HEK293 (cell line): Measurements from ENCODE around the gene RBM17.

Source experiments
- CTCF ChIA-PET: fragments of 350-600 bp; formaldehyde crosslinking; extraction: SDS; loops from one replicate; lab custom pipeline; 2021; ENCODE audit warnings: antibody characterized with exemption; lab: Yijun Ruan, JAX
- POLR2A ChIA-PET: fragments of 300-600 bp; formaldehyde crosslinking; extraction: SDS; loops from one replicate; lab custom pipeline; 2020; ENCODE audit warnings: antibody characterized with exemption, inconsistent platforms; lab: Yijun Ruan, JAX
- H3K27ac ChIP-seq: fragments of 200-500 bp; sonication (Bioruptor generic); 2 replicates; pipeline ENCODE4 v1.5.1; 2014; ENCODE audit warnings: low read depth, low read length, control low read depth, inconsistent platforms; ENCODE audit errors: extremely low read depth
- H3K36me3 ChIP-seq, 2 experiments: fragments of 200-500 bp in 1 of 2; sonication (Bioruptor generic) in 1 of 2; 1 replicate in 1 of 2; 2 replicates in 1 of 2; pipeline ENCODE4 v1.5.1; 2014 to 2017; ENCODE audit warnings: inconsistent platforms in 2 of 2, low read length in 2 of 2; ENCODE audit not compliant: control insufficient read depth in 2 of 2, insufficient read depth in 1 of 2
- H3K4me1 ChIP-seq: fragments of 200-500 bp; sonication (Bioruptor generic); 2 replicates; pipeline ENCODE4 v1.5.1; 2014; ENCODE audit warnings: mild to moderate bottlenecking, low read length, inconsistent platforms; ENCODE audit not compliant: control insufficient read depth, insufficient read depth
- H3K4me3 ChIP-seq: 2 replicates; pipeline ENCODE4 v1.5.1; 2011; ENCODE audit warnings: low read depth, mild to moderate bottlenecking, control low read depth, low read length, moderate library complexity
- H3K9me3 ChIP-seq: fragments of 200-500 bp; sonication (Bioruptor generic); 2 replicates; pipeline ENCODE4 v1.5.1; 2014; ENCODE audit warnings: low read depth, low read length, inconsistent platforms; ENCODE audit not compliant: control insufficient read depth, insufficient read depth
- EGR2 ChIP-seq: fragments of 450-650 bp; formaldehyde crosslinking; IDR thresholded peaks from 2 replicates; pipeline ENCODE4 v1.5.1; 2016; ENCODE audit warnings: low read depth, missing biosample characterization, missing genetic modification characterization
- KLF10 ChIP-seq: fragments of 450-650 bp; IDR thresholded peaks from 2 replicates; pipeline ENCODE4 v1.5.1; 2018; ENCODE audit warnings: missing biosample characterization, mild to moderate bottlenecking, missing genetic modification characterization
- PBX3 ChIP-seq: sonication (generic); formaldehyde crosslinking; IDR thresholded peaks from 2 replicates; pipeline ENCODE4 v1.8.1; 2022; ENCODE audit warnings: mild to moderate bottlenecking, moderate library complexity, missing genetic modification reagents
- REST ChIP-seq: fragments of 450-650 bp; formaldehyde crosslinking; IDR thresholded peaks from 2 replicates; pipeline ENCODE4 v1.5.1; 2016; ENCODE audit warnings: missing biosample characterization, missing genetic modification characterization
- SP7 ChIP-seq: fragments of 450-650 bp; formaldehyde crosslinking; IDR thresholded peaks from 2 replicates; pipeline ENCODE4 v1.5.1; 2016; ENCODE audit warnings: missing biosample characterization, missing genetic modification characterization
- YY1 ChIP-seq: fragments of 450-650 bp; formaldehyde crosslinking; IDR thresholded peaks from 2 replicates; pipeline ENCODE4 v1.5.1; 2018; ENCODE audit warnings: missing biosample characterization, missing genetic modification characterization
- ZBTB17 ChIP-seq: fragments of 450-650 bp; formaldehyde crosslinking; IDR thresholded peaks from 2 replicates; pipeline ENCODE4 v1.5.1; 2016; ENCODE audit warnings: missing biosample characterization, missing genetic modification characterization
- ZBTB26 ChIP-seq: fragments of 450-650 bp; formaldehyde crosslinking; optimal IDR thresholded peaks from 2 replicates; pipeline ENCODE3; 2016; ENCODE audit warnings: missing biosample characterization, mild to moderate bottlenecking, missing genetic modification characterization
- ZNF23 ChIP-seq: fragments of 450-650 bp; formaldehyde crosslinking; IDR thresholded peaks from 2 replicates; pipeline ENCODE4 v1.5.1; 2016; ENCODE audit warnings: missing biosample characterization, missing genetic modification characterization, borderline replicate concordance
- ZNF341 ChIP-seq: fragments of 450-650 bp; formaldehyde crosslinking; IDR thresholded peaks from 2 replicates; pipeline ENCODE4; 2016; ENCODE audit warnings: low read depth, missing biosample characterization, missing genetic modification characterization
- ZNF555 ChIP-seq: fragments of 450-650 bp; formaldehyde crosslinking; conservative IDR thresholded peaks from 2 replicates; pipeline ENCODE4 v1.5.1; 2017; ENCODE audit warnings: missing biosample characterization, mild to moderate bottlenecking, missing genetic modification characterization, inconsistent platforms
- ZNF623 ChIP-seq: fragments of 450-650 bp; formaldehyde crosslinking; IDR thresholded peaks from 2 replicates; pipeline ENCODE4 v1.5.1; 2016; ENCODE audit warnings: missing biosample characterization, missing genetic modification characterization
- TF ChIP-seq, protein P1 (sequence below): fragments of 450-650 bp; formaldehyde crosslinking; IDR thresholded peaks from 2 replicates; pipeline ENCODE4 v1.5.1; 2016; ENCODE audit warnings: missing biosample characterization, missing genetic modification characterization

Gene RBM17

DNA sequence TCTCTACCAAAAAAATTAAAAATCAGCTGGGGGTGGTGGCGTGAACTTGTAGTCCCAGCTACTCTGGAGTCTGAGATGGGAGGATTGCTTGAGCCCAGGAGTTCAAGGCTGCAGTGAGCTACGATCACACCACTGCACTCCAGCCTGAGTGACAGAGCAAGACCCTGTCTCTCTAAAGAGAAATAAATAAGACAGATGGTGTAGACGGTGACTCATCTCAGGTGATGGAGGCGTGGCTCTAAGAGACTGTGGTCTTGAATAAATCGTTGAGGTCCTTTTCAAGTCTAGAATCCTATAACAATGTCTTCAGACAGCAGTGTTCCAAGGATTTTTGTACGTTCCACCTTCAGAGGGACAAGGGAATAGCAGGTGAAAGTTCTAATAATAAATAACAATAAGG, 60.1 kb downstream of the RBM17 start:
- H3K36me3 ChIP-seq = peaks cover 0 to 13% of the 10 kb centered on the region in 2 experiments; a peak in 1 of 3 replicates
- no peaks in the 10 kb centered on the region for H3K4me1 ChIP-seq
- peak; percentile 58; the same call in 1 of the 2 replicates for TF ChIP-seq KLF10 (tag by site-specific recombination)
- no peak for TF ChIP-seq YY1 (tag by site-specific recombination)
- H3K27ac ChIP-seq = no peak overlapping the region
- POLR2A ChIA-PET = no interaction called here
- CTCF ChIA-PET = interaction anchor here (0.6 to 1.5 kb wide), 2 partner anchors 10 to 46 kb away, joined by 3 read pairs; no protein-coding TSS in a partner anchor
- no peak overlapping the region for H3K4me3 ChIP-seq
- H3K9me3 ChIP-seq = no peaks in the 10 kb centered on the region

DNA sequence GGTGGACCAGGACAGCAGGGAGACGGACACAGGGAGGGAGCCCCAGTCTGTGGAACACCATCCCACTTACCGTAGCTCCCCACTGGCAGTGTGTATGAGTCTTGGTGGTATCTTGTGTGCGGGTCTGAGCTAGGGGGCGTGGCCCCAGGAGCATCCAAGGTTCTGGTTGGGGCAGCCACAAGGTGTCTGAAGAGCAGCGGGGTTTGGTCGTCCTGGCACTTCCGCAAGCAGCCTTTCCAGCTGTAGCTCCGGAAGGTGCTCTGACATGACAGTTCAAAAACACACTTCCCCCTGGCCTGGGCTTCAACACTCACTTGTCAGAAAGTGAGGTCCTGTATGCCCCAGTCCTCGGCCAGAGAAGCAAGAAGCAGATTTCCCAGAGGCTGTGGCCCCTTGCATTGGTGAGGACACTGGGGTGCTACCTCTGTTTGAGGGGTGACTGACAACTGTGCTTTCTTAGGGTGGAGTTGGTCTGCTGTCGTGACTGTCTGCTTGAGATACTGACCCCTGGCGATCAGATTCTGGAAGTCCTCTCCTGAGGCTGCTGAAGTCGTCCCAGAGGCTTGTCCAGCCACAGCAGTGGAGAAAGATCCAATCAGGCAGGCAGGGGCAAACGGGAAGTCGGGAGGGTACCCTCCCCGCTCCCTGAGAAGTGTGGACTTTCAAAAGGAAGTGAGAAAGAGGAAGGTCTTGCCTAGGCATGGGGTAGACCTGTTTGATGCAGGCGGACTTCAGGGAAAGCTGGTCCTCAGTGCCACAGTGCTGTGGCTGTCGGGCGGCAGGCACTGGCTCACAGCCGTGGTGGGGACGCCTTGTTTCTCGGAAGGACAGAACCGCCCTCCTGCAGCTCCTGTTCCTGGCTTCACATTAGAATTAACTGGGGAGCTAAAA, 62.5 kb downstream of the RBM17 start:
- no peaks in the 10 kb centered on the region for H3K4me1 ChIP-seq
- CTCF ChIA-PET = interaction anchor here (0.6 to 3.0 kb wide), 12 partner anchors 11 to 727 kb away, joined by 3 to 16 read pairs (median 4); no protein-coding TSS in a partner anchor
- TF ChIP-seq, protein P1, sequence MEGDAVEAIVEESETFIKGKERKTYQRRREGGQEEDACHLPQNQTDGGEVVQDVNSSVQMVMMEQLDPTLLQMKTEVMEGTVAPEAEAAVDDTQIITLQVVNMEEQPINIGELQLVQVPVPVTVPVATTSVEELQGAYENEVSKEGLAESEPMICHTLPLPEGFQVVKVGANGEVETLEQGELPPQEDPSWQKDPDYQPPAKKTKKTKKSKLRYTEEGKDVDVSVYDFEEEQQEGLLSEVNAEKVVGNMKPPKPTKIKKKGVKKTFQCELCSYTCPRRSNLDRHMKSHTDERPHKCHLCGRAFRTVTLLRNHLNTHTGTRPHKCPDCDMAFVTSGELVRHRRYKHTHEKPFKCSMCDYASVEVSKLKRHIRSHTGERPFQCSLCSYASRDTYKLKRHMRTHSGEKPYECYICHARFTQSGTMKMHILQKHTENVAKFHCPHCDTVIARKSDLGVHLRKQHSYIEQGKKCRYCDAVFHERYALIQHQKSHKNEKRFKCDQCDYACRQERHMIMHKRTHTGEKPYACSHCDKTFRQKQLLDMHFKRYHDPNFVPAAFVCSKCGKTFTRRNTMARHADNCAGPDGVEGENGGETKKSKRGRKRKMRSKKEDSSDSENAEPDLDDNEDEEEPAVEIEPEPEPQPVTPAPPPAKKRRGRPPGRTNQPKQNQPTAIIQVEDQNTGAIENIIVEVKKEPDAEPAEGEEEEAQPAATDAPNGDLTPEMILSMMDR = peak; percentile 29; the same call in 1 of the 2 replicates
- TF ChIP-seq ZNF341 (tag by site-specific recombination) = peak; percentile 70
- TF ChIP-seq ZNF555 (tag by site-specific recombination) = no peak
- TF ChIP-seq PBX3 (CRISPR knock-in tag) = no peak
- TF ChIP-seq ZBTB26 (tag by site-specific recombination) = no peak
- no peak for TF ChIP-seq SP7 (tag by site-specific recombination)
- TF ChIP-seq, all 188 proteins: peak for 2
- Histone ChIP-seq H3K36me3 (peaks cover 0 to 13% of the 10 kb centered on the region in 2 experiments; a peak in 2 of 3 replicates), H3K4me3 (no peak overlapping the region), H3K27ac (no peak overlapping the region), H3K9me3 (no peaks in the 10 kb centered on the region)
- POLR2A ChIA-PET = no interaction called here

DNA sequence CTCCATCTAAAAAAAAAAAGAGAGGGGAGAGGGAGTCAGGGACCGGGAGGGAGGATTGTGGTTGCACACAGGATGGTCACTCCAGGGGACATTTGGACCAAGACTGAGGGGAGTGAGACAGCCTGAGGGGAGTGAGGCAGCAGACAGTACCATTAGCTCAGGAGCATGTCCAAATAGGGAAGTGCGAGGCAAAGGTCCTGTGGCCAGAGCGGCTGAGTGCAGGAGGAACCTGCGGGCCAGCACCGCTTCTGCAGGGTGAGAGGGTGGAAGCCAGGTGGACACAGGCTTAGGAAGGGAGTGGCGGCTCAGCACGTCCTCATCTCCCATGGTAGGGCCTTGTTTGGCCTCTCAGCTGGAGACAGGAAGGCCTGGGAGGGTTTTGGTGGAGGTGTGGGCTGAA, 65.0 kb downstream of the RBM17 start:
- Histone ChIP-seq H3K9me3 (no peaks in the 10 kb centered on the region), H3K27ac (no peak overlapping the region), H3K4me1 (no peaks in the 10 kb centered on the region), H3K36me3 (no peaks in the 10 kb centered on the region; a peak in 1 of 3 replicates), H3K4me3 (no peak overlapping the region)
- ChIA-PET POLR2A (interaction anchor here (1.0 kb wide), 1 partner anchor 12 kb away, joined by 3 read pairs; no protein-coding TSS in a partner anchor), CTCF (interaction anchor here (1.2 kb wide), 1 partner anchor 10 kb away, joined by 4 read pairs; no protein-coding TSS in a partner anchor)
- TF ChIP-seq ZNF623 (tag by site-specific recombination) (peak; percentile 63), ZNF23 (tag by site-specific recombination) (no peak)

GRCh38 chr10:6154566-6154965, 65.7 kb downstream of the RBM17 start:
- POLR2A ChIA-PET = no interaction called here
- peak; percentile 37; the same call in 1 of the 2 replicates for TF ChIP-seq EGR2 (tag by site-specific recombination)
- TF ChIP-seq ZBTB17 (tag by site-specific recombination) = no peak
- TF ChIP-seq REST (tag by site-specific recombination) = 0 out of 2 replicates have a peak, but pooled peaks have one; percentile 18
- no peaks in the 10 kb centered on the region for H3K9me3 ChIP-seq
- no peak overlapping the region for H3K4me3 ChIP-seq
- H3K36me3 ChIP-seq = no peaks in the 10 kb centered on the region; a peak in 1 of 3 replicates
- no peaks in the 10 kb centered on the region for H3K4me1 ChIP-seq
- CTCF ChIA-PET = interaction anchor here (0.7 to 1.2 kb wide), 2 partner anchors 10 to 40 kb away, joined by 3 to 4 read pairs; no protein-coding TSS in a partner anchor
- no peak overlapping the region for H3K27ac ChIP-seq
